Stimulated activated CD8-positive, alpha-beta memory T cell treated with anti-CD3 and anti-CD28 coated beads, Interleukin-12 subunit alpha, Interleukin-12 subunit beta, amount 100 ng/mL, for 24 hours (primary cell): ENCODE results near the gene KRTAP5-5.
"Not testable (repeated sequence)": the region's sequence is repeated elsewhere in the genome, so short reads cannot be mapped to it uniquely, and the experiment has no call there.

Experiments used
- DNase-seq: peaks from one replicate; pipeline ENCODE4 v3.0.0-alpha.2; 2020; ENCODE audit errors: extremely low read depth

KRTAP5-5 gene

DNA sequence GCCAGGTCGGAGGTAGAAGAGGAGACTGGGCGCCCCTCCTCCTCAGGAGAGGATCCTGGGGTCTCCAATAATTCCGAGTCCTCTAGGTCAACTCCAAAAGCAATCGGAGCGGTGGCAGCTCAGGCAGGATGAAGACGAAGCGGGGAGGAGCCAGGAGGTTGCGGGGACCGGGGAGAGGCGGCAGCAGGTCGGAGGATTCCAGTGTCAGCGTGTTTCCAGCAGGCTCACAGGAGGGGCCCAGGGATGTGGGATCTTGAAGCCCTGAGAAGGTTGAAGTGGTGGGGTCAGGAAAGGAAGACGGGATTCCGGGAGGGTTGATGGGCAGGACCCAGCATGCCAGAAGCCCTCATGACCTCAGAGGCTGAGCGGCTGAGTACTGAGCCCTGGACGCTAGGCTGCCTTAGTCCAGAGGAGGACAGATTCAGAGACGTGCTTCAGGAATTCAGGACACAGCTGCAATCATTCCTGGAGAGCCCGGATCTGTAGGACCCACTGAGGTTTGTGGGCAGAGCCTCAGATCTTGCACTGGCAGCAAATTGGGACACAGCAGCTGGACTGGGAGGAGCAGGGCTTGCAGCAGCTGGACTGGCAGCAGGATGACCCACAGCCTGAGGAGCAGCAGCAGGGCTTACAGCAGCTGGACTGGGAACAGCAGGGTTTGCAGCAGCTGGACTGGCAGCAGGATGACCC lies 22.3 kb upstream of the KRTAP5-5 start:
- not testable (repeated sequence) for DNase-seq

DNA sequence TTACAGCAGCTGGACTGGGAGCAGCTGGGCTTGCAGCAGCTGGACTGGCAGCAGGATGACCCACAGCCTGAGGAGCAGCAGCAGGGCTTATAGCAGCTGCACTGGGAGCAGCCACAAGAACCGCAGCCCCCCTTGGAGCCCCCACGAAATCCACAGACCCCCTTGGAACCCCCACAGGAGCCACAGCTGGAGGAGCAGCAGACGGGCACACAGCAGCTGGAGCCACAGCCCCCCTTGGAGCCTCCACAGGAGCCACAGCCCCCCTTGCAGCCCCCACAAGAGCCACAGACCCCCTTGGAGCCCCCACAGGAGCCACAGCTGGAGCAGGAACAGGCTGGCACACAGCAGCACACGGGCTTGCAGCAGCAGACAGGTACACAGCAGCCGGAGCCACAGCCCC lies 21.7 kb upstream of the KRTAP5-5 start:
- DNase-seq: not testable (repeated sequence)

DNA sequence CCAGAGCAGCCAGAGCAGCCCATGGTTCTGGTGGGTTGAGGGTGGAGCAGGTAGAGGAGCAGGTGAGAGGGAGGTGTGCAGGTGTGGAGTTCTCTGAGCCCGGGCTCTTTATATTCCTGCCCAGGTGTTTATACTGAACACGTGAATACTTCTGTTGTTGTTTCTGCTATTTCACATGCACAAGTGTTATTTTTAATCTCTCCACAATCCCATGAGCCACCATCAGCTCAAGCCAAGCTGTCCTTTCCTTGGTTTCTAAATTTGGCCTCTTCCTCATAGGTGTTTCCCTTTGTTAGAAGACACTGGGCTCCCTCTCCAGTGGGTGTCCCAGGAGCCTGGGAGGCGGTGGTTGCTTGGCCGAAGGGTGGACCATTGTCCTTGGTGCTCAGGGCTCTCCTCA lies 21.2 kb upstream of the KRTAP5-5 start, which contains the start of gene KRTAP5-3:
TSS of gene KRTAP5-3 (minus strand) at position 101 of the 400 bp plus-strand sequence. CDS start at position 23, 78 bp downstream.
- DNase-seq: no peak

DNA sequence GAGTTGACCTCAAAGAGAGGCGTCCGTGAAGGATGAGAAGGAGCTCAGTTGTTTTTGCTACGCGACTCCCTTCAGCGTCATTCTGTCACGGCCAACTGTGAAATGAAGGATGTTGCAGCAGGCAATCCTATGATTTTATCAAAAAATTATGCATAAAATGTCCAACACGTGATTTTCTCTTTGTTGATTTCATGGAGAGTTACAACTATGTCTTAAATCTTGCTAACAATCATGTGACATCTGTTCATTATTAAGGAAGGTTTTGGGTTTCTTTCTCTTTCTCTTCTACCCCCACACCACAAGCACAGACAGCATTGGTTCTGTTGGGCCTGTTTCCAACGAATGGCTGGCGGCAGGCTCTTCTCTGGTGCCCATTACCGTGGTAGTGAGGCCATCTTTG lies 11.3 kb upstream of the KRTAP5-5 start:
- DNase-seq: no peak

DNA sequence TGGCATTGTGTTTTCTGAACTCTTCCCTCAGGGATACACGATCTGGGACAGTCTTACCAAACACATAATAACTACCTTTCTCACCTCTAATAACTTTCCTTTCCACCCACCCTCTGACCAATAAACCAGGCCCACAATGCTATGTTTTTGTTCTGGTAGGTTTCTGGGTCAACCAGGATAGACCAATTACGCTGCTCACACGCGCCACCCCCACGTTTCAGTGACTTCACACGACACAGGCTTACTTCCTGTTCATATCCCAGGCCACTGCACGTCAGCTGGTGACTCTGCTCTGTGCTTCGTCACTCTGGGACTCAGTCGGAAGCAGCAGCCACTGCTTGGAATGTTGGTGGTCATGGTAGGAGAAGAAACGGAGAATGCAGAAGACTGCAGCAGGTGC lies 10.1 kb upstream of the KRTAP5-5 start:
- no peak for DNase-seq

DNA sequence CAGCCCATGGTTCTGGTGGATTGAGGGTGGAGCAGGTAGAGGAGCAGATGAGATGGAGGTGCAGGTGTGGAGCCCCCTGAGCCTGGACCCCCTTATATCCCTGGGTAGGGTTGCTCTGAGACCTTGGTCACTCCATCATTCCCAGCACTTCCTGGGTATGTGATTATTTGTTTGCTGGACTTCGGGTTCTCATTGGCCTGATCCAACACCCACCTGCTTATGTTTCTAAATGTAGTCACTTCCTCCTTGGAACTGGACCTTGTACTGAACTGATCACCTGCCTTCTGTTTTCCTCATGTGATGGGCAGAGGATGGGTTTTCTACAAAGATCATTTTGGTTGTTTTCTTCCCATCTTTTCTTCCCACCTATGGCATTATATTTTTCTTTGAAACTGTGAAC lies 7.5 kb upstream of the KRTAP5-5 start, which contains the start of gene KRTAP5-4:
TSS of gene KRTAP5-4 (minus strand) at position 53 of the 400 bp plus-strand sequence. CDS start at position 8, 45 bp downstream.
- no peak for DNase-seq

DNA sequence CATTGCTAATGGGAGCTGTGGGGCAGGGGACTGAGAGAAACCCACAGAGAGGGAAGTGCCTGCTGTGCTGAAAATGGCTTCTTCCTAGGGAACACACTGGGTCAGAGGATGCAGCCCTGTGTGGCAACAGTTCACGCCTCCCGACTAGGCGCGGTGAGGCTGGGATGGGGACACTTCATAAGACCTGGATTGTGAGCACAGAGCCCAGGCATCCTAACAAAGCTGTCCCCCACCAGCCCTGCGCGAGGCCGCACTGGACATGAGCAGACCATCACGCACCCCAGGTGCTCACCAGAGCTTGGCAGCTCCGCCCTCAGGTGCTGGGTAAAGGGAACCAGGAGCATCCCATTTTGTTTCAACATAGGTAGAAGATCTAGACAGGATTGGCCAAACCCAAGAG lies 5.9 kb upstream of the KRTAP5-5 start:
- no peak for DNase-seq

DNA sequence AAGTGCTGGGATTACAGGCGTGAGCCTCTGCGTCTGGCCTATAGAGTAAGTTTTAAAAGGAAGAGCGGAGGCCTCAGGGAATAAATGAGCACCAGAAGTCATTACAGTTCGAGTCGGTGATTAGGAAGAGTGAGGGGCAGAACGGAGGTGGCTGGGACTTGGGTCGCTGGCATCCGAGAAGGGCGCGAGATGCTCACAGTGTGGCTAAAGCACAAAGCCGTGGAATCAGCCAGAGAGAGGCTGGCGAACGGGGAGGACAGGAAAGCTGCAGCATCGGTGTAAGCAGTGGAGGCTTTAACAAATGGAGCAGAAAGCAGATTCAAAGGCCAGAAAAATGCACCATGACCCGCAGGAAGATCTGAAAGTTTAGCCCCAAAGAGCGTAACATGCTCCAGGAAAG lies 5.0 kb upstream of the KRTAP5-5 start:
- no peak for DNase-seq

DNA sequence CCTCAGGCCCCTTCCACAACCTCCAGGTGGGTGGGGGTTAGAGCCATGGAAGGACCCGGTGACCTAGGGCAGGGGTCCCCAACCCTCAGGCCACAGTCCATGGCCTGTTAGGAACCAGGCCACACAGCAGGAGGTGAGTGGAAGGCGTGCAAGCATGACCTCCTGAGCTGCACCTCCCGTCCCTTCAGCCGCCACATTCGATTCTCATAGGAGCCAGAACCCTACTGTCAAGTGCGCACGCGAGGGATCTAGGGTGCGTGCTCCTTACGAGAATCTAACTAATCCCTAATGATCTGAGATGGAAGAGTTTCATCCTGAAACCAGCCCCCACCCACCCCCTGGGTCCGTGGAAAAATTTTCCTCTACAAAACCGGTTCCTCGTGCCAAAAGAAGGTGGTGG lies 4.0 kb upstream of the KRTAP5-5 start:
- no peak for DNase-seq

DNA sequence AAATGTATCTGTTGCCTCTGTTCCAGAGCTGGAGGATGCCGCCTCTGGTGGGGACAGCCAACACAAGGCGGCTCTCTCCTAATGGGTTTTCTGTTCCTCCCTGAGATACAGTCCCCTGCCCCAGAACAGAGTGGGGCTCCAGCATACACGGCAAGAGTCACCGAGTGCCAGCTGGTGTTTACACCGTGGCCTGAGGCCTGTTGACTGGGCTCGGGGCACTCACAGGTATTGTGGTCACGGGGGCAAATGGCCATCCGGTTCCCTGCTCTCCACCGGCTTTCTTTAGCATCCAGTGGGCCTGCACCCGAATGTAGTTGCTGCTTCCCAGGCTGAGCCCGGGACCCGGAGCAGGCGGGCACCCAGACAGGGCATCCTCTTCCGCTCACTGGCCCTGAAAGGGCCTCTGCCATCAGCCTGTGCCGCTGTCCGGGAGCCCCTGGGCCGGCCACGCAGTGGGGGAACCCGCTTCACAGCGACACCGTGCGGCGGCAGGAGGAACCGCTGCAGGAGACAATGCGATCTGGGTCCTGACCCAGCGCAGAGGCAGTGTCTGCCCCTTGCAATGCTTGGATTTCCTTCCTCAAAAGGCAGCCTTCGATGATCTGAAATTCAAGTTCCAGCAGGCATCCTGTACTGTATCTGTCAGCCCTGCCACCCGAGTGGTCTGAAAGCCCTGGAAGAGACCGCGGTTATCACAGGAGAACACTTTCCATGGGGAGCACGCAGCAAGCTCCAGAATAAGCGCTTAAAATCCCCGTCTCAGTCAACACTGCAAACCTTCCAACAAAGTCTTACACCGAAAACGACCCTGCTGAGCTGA lies 859 bp upstream of the KRTAP5-5 start:
- DNase-seq: no peak

DNA sequence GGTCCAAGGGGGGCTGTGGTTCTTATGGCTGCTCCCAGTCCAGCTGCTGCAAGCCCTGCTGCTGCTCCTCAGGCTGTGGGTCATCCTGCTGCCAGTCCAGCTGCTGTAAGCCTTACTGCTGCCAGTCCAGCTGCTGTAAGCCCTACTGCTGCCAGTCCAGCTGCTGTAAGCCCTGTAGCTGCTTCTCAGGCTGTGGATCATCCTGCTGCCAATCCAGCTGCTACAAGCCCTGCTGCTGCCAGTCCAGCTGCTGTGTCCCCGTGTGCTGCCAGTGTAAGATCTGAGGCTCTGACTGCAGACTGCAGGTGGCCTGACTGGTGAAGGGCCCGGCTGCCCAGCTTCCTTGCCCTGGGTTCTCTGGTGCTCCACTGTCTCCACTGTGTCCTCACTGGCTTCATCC lies 696 bp downstream of the KRTAP5-5 start:
- DNase-seq: no peak

DNA sequence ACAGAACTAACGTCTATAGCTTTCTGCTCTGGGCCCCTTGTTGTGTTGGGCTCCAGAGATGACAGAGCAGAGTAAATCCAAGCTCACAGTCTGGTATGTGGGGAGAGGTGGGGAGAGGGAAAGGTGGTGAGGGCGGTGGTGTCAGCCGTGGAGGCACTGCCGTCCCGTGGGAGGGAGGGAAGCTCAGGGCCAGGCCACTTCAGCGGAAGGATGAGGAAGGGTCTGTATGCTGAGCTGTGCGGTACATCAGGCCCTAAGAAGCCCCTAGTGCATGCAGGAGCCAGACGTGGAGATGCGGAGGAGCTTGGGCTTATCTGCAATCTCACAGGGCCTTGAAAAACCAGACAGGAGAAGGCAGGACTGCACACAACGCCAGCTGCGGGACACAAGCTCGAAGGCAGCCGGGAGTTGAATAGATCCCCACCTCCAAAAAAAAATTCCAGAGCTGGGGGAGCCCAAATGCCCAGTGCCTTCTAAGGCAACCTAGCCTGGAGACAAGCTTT lies 1.5 kb downstream of the KRTAP5-5 start:
- no peak for DNase-seq

DNA sequence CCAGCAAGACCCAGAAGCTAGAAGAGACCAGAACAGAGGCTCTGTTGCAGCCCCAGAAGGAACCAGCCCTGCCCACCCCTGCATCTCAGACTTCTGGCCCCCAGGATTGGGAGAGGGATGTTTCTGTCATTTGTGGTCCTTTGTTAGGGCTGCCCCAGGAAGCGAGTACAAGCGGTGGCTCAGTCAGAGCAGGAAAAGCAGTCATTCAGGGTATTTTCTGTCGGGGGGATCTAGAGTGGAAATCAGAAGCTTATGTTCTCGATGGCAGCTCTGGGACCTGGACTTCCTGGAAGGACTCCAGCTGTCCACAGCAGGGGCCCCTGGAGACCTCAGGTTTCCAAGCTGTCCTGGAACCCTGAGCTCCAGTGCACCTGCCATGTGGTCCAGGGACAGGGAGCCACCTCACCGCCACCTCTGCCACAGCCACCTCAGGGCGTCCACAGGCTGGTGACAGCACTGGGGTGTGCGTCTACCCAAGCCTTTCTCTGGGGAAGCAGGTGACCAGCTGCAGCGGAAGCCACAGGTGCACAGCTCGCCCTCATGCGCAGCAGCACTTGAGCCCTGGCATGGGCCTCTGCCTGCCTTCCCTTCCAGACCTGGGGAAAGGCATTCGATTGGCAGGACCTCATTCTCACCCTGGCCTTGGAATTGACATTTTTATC lies 2.6 kb downstream of the KRTAP5-5 start:
- DNase-seq: no peak

DNA sequence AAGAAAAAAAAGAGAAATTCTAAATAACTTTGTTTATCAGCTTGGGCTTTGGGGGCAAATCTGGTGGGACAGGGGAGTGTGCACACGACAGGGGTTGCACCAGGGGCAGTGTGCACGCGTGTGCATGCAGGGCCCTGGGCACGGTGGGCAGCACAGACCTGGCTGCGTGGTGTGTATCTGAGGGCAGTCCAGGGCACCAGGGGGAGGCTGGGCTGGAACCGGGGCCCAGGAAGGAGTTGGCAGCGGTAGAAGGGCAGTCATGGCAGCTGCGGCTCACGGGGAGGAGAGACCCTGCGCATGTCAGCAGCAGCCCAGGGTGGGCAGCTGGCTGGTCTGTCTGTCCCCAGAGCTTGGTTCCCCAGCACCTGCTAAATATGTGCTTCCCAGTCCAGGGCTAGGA lies 4.3 kb downstream of the KRTAP5-5 start:
- no peak for DNase-seq

DNA sequence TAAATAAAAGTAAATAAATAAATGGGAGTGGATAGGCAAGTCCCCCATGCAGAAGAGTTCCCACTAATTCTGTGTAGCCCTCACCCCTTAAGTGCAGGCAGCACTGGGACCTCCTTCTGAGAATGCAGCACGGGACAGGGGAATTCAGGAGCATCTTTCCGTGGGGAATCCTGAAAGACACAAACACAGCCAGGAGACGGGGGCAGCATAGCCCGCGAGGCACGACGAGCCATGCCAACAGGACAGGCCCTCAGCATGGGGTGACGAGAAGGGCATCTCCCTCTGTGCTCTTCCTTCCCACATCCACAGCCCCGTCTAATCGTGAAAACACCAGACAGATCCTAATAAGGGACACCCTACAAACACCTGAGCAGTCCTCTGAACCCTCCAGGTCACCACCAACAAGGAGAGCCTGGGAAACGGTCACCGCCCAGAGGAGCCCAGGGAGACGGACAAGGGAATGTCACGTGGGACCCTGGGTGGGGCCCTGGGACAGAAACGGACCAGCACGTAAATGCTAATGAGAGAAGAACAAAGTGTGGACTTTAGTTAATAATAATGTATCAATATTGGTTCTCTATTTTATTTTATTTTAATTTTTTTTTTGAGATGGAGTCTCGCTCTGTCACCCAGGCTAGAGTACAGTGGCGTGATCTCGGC lies 6.8 kb downstream of the KRTAP5-5 start:
- no peak for DNase-seq

DNA sequence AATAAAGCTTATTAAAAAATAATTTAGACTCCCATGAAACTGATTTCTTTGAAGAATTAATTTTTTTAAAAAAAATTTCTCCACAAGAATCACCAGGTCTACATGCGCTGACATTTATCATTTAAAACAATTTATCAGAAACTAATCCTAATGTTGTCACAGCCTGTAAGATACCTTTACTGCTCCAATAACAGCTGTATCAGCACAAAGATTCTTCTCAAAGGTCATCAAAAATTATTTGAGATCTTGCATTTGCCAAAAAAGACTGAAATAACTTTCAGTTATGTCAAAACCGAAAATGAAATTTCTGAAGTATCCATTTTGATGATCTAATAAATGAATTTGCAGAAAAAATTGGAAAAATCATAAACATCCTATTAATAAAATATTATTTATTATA lies 8.1 kb downstream of the KRTAP5-5 start:
- DNase-seq: no peak

DNA sequence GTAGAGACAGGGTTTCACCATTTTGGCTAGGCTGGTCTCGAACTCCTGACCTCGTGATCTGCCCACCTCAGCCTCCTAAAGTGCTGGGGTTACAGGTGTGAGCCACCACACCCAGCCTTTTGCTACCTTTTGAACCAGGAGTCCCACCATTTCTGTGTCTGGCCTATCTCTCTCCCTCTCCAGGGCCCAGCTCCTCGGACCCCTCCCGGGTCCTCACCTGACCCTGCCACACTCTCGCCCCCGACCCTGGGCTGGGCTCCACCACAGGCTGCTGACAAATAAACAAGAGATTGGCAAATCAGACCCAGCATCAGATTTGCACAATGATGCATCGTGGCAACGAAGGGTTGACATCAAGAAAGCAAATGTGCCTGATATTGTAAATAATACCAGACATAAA lies 8.8 kb downstream of the KRTAP5-5 start:
- DNase-seq: no peak

DNA sequence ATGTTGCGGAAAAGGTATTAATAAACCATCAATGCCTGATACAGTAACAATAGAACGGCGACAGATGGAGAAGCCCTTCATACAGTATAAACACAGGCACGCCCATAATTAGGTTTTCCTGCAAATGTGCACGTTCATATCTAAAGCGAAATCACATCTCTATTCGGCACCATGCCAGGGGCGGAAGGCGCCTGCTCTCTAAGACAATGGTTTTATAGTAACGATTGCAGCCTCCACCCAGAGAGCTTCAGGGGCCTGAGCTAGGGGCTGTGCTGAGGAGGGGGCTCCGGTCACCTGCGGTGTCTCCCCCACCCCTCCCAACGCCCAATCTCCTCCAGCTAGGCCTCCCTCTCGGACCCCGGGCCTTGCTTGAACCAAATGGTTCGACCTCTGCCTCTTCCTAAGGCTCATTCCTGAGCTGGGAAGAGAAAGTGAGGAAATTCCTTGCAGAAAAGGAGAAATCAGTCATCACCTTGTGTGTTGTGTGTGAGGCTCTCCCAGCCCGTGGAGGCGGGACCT lies 9.6 kb downstream of the KRTAP5-5 start:
- no peak for DNase-seq

DNA sequence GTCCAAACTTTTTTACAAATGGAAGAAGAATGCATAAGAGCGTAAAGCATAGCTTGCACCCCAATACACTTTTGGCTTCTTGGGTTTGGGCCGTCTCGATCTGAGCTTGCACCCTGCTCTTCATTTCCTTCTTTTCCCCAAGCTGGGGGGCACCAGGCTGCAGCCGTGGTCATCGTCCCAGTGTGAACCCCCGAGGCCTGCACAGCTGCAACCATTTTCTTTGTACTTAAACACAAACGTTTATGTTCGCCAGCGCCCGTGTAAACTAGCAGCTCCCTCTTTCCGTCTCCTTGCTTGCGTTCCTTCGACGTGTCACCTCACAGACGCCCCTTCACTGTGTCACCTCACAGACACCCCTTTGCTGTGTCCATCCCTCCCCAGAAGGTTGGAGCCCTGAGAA lies 10.1 kb downstream of the KRTAP5-5 start:
- no peak for DNase-seq

DNA sequence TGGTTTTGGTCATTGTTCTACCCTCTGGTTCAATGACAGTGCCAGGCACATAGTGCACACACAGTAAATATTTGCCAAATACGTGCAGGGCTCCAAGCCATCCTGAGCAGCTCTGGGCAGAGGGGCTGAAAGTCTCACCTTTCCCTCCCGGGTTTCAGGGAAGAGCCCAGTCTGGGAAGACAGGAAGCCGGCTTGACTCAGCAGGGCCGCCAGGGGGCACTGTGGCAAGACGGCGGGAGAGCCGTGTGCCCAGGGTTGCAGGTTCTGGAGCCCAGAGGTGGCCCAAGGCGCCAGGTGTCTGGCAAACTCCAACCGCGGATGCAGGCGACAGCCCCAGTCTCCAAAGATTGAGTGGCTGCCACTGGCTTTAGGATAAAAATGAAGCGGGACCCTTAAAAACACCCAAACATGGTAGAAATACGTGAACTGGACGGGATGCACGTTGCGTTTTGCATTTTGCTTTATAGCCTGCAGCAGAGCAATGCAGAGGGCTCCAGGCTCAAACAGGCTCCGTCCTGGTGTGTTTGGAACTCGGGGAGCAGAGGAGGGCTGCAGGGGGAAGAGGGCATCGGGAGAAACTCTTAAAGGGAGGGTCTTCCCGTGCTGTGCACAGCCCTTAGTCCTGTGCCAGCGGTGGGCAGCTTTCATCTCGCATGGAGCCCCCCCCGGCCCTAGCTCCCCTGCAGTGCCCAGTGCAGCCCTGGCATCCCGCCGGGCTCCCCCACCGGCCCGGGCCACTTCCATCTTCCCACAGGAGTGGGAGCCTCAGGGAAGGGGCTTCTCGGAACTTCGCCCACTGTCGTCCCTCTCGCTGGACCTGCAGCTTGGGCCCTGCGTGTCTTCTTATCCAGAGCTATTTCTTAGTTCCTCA lies 10.7 kb downstream of the KRTAP5-5 start:
- DNase-seq: no peak

DNA sequence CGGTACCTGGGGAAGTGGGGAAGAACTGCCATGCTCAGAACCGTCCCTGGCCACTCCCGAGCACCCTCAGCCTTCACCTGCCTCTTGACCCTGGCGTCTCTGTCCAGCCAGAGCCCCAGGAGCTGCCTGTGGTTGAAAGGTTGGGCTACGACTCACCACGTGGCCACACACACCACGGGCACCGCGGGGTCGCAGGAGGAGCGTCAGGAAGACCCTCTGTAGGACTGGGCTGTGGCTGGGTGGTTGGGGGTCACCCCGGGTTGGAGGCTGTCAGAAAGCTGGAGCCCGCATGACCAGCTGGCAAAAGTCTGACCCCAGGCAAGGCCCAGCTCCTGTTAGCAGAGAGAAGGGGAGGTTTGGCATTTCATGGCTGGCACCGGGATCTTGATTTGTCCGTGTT lies 11.5 kb downstream of the KRTAP5-5 start:
- no peak for DNase-seq
